ENCODE data around the gene COL7A1. TPM values are rescaled to one million over a fixed set of nuclear protein-coding genes. Genes with fewer than 3 reads are reported as not detected.

The COL7A1 gene
- total RNA-seq, 1 donor from 2014 or later, result 28.7 TPM

DNA sequence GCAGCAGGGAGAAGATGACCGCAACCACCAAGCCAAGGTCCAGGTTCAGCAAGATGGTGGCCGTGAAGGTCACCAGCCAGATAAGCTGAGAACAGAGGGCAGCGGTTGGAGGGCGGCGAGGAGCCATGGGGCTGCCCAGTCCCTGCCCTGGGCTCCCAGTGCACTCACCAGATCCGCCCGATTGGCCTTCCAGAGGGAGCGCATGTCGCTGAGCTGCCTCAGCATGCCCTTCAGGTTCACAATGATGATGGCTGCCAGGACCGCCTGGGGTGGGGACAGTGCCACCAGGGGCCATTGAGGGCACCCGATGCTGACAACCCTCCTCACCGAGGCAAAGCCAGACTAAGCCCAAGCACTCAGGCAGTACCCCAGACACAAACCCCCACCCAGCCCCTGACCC is 34.8 kb upstream of the COL7A1 start:
- DNase-seq (ENCODE audit: low read depth) (no peak), FAIRE-seq (no peak)
- Histone ChIP-seq H3K4me2 (ENCODE audit: low read length) (no peak overlapping the region), H4K20me1 (ENCODE audit: insufficient read depth, low read length) (peaks cover 34% of the 10 kb centered on the region), H3K36me3 (ENCODE audit: insufficient read depth, low read length) (peaks cover 6% of the 10 kb centered on the region), H3K27ac (ENCODE audit: low read depth, low read length) (no peak overlapping the region), H3K9ac (ENCODE audit: low read length) (no peak overlapping the region), H3K27me3 (ENCODE audit: insufficient read depth, low read length) (no peaks in the 10 kb centered on the region), H3K4me1 (ENCODE audit: insufficient read depth, low read length) (peaks cover 6% of the 10 kb centered on the region), H3K79me2 (ENCODE audit: insufficient read depth, low read length) (peaks cover 20% of the 10 kb centered on the region), H3K4me3 (ENCODE audit: insufficient read depth, low read depth, low read length) (no peak overlapping the region), H3K9me3 (ENCODE audit: insufficient read depth, low read depth, low read length) (no peaks in the 10 kb centered on the region), H2AFZ (ENCODE audit: low read depth, low read length) (no peak overlapping the region)
- Mint-ChIP-seq H3K27ac (ENCODE audit: unreplicated experiment) (no peak overlapping the region), H3K9me3 (ENCODE audit: unreplicated experiment) (no peaks in the 10 kb centered on the region), H3K36me3 (ENCODE audit: low read depth, unreplicated experiment) (peaks cover 45% of the 10 kb centered on the region), H3K4me3 (ENCODE audit: unreplicated experiment) (no peak overlapping the region), H3K27me3 (ENCODE audit: low read depth, unreplicated experiment) (no peaks in the 10 kb centered on the region), H3K4me1 (ENCODE audit: low read depth, unreplicated experiment) (peaks cover 7% of the 10 kb centered on the region)
- no peak for TF ChIP-seq EZH2 (IDR thresholded peaks at IDR 0.05; ENCODE audit: insufficient read depth, low read length)
- TF ChIP-seq, protein P1, sequence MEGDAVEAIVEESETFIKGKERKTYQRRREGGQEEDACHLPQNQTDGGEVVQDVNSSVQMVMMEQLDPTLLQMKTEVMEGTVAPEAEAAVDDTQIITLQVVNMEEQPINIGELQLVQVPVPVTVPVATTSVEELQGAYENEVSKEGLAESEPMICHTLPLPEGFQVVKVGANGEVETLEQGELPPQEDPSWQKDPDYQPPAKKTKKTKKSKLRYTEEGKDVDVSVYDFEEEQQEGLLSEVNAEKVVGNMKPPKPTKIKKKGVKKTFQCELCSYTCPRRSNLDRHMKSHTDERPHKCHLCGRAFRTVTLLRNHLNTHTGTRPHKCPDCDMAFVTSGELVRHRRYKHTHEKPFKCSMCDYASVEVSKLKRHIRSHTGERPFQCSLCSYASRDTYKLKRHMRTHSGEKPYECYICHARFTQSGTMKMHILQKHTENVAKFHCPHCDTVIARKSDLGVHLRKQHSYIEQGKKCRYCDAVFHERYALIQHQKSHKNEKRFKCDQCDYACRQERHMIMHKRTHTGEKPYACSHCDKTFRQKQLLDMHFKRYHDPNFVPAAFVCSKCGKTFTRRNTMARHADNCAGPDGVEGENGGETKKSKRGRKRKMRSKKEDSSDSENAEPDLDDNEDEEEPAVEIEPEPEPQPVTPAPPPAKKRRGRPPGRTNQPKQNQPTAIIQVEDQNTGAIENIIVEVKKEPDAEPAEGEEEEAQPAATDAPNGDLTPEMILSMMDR (IDR thresholded peaks at IDR 0.05; ENCODE audit: insufficient read depth, low read depth, low read length), result no peak

DNA sequence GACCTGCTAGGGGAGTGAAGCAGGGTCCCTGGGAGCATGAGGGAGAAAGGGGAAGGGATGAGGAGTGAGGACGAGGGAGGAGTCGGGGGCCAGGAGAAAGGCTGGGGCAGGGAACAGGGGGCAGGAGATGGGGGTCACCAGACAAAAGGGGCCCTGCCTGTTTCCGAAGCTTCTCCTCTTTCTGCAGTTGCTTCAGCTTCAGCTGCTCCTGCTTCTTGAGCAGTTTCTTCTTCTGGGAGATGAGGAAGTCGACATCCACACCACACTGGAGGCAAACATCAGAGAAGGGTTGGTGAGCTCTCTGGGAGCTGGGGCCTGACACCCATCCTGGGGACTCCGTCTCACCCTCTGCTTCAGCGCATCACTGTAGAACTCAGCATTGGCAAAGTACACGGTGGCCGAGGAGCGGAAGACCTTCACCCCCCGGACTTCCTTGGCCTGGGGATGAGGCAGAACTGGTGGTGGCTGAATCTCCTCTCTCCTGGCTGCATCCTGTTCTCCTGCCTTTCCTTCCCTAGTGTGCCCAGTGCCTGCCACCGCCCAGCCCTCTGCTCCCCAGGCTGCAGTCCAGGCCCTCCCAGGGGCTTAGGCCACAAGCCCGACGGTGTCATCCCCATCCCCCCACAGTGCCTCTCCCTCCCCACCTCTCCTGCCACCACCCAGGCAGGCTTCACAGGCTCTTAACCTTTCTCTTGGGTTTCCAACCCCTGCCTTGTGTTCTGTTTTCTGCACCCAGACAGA is 33.3 kb upstream of the COL7A1 start:
- peaks cover 54% of the 10 kb centered on the region for H3K36me3 Mint-ChIP-seq (ENCODE audit: low read depth, unreplicated experiment)

More for the DNA sequence above, 33.3 kb upstream of the COL7A1 start:
- H3K4me3 Mint-ChIP-seq (ENCODE audit: unreplicated experiment), result no peak overlapping the region
- no peaks in the 10 kb centered on the region for H3K4me1 ChIP-seq (ENCODE audit: insufficient read depth, low read length)
- H3K36me3 ChIP-seq (ENCODE audit: insufficient read depth, low read length), result peaks cover 6% of the 10 kb centered on the region
- H3K4me3 ChIP-seq (ENCODE audit: insufficient read depth, low read depth, low read length), result no peak overlapping the region
- DNase-seq (ENCODE audit: low read depth) (no peak), FAIRE-seq (no peak)
- TF ChIP-seq, protein P1 (IDR thresholded peaks at IDR 0.05; ENCODE audit: insufficient read depth, low read depth, low read length), result no peak
- no peak for TF ChIP-seq EZH2 (IDR thresholded peaks at IDR 0.05; ENCODE audit: insufficient read depth, low read length)
- H3K27ac Mint-ChIP-seq (ENCODE audit: unreplicated experiment), result no peak overlapping the region
- H3K9me3 ChIP-seq (ENCODE audit: insufficient read depth, low read depth, low read length), result no peaks in the 10 kb centered on the region
- H3K27me3 ChIP-seq (ENCODE audit: insufficient read depth, low read length), result no peaks in the 10 kb centered on the region
- no peaks in the 10 kb centered on the region for H3K4me1 Mint-ChIP-seq (ENCODE audit: low read depth, unreplicated experiment)
- no peak overlapping the region for H3K9ac ChIP-seq (ENCODE audit: low read length)
- H3K79me2 ChIP-seq (ENCODE audit: insufficient read depth, low read length), result peaks cover 6% of the 10 kb centered on the region
- H4K20me1 ChIP-seq (ENCODE audit: insufficient read depth, low read length), result peaks cover 22% of the 10 kb centered on the region
- H2AFZ ChIP-seq (ENCODE audit: low read depth, low read length), result no peak overlapping the region
- no peak overlapping the region for H3K27ac ChIP-seq (ENCODE audit: low read depth, low read length)
- H3K9me3 Mint-ChIP-seq (ENCODE audit: unreplicated experiment), result no peaks in the 10 kb centered on the region
- H3K4me2 ChIP-seq (ENCODE audit: low read length), result no peak overlapping the region
- no peaks in the 10 kb centered on the region for H3K27me3 Mint-ChIP-seq (ENCODE audit: low read depth, unreplicated experiment)
